T-helper 2 cell treated with Interferon-gamma antibody and Interleukin-4, amounts not matched to agents 5 μg/mL and 100 μg/mL, for 36 hours (primary cell): ENCODE data around the gene AHNAK.

Experiments
- DNase-seq: peaks from one replicate; pipeline ENCODE4 v3.0.0; 2021; ENCODE audit warnings: low spot score
- H3K27ac Mint-ChIP-seq: one replicate; pipeline ENCODE4 v1.8.0; 2021; ENCODE audit warnings: mild to moderate bottlenecking, mixed read lengths
- H3K27me3 Mint-ChIP-seq: one replicate; pipeline ENCODE4 v1.8.0; 2021; ENCODE audit warnings: low read depth, mixed read lengths
- H3K36me3 Mint-ChIP-seq: one replicate; pipeline ENCODE4 v1.8.0; 2021; ENCODE audit warnings: low read depth, mixed read lengths
- H3K4me1 Mint-ChIP-seq: one replicate; pipeline ENCODE4 v1.8.0; 2021; ENCODE audit warnings: low read depth, mixed read lengths
- H3K4me3 Mint-ChIP-seq: one replicate; pipeline ENCODE4 v1.8.0; 2022; ENCODE audit warnings: mild to moderate bottlenecking, moderate library complexity, mixed read lengths
- H3K9me3 Mint-ChIP-seq: one replicate; pipeline ENCODE4 v1.8.0; 2021; ENCODE audit warnings: mixed read lengths

AHNAK gene

GRCh38 chr11:62468577-62468976, 78.0 kb downstream of the AHNAK start:
- H3K4me3 Mint-ChIP-seq, result no peak overlapping the region
- H3K4me1 Mint-ChIP-seq, result peaks cover 6% of the 10 kb centered on the region
- no peaks in the 10 kb centered on the region for H3K9me3 Mint-ChIP-seq
- H3K27ac Mint-ChIP-seq, result peak overlapping the region; percentile 24
- no peaks in the 10 kb centered on the region for H3K36me3 Mint-ChIP-seq
- no peak for DNase-seq
- no peaks in the 10 kb centered on the region for H3K27me3 Mint-ChIP-seq

- no peak overlapping the region for H3K4me3 Mint-ChIP-seq
- peaks cover 6% of the 10 kb centered on the region for H3K4me1 Mint-ChIP-seq
- no peaks in the 10 kb centered on the region for H3K36me3 Mint-ChIP-seq
- H3K9me3 Mint-ChIP-seq, result no peaks in the 10 kb centered on the region
- H3K27me3 Mint-ChIP-seq, result no peaks in the 10 kb centered on the region
- no peak for DNase-seq
- H3K27ac Mint-ChIP-seq, result no peak overlapping the region
Observed at GRCh38 chr11:62466444-62466843, 80.2 kb downstream of the AHNAK start.

GRCh38 chr11:62464655-62465054, 82.0 kb downstream of the AHNAK start:
- H3K27me3 Mint-ChIP-seq, result no peaks in the 10 kb centered on the region
- DNase-seq, result no peak
- no peaks in the 10 kb centered on the region for H3K36me3 Mint-ChIP-seq
- H3K4me3 Mint-ChIP-seq, result no peak overlapping the region
- H3K4me1 Mint-ChIP-seq, result peaks cover 6% of the 10 kb centered on the region
- no peak overlapping the region for H3K27ac Mint-ChIP-seq
- H3K9me3 Mint-ChIP-seq, result no peaks in the 10 kb centered on the region

- no peaks in the 10 kb centered on the region for H3K9me3 Mint-ChIP-seq
- H3K4me3 Mint-ChIP-seq, result no peak overlapping the region
- DNase-seq, result no peak
- H3K27me3 Mint-ChIP-seq, result no peaks in the 10 kb centered on the region
- no peaks in the 10 kb centered on the region for H3K36me3 Mint-ChIP-seq
- peak overlapping the region; percentile 24 for H3K27ac Mint-ChIP-seq
- peaks cover 6% of the 10 kb centered on the region for H3K4me1 Mint-ChIP-seq
Observed at GRCh38 chr11:62463121-62463542, 83.5 kb downstream of the AHNAK start.

- H3K4me3 Mint-ChIP-seq, result no peak overlapping the region
- no peaks in the 10 kb centered on the region for H3K9me3 Mint-ChIP-seq
- no peak for DNase-seq
- peaks cover 6% of the 10 kb centered on the region for H3K4me1 Mint-ChIP-seq
- H3K27me3 Mint-ChIP-seq, result no peaks in the 10 kb centered on the region
- no peak overlapping the region for H3K27ac Mint-ChIP-seq
- no peaks in the 10 kb centered on the region for H3K36me3 Mint-ChIP-seq
Observed at GRCh38 chr11:62462508-62462892, 84.1 kb downstream of the AHNAK start.

- peaks cover 6% of the 10 kb centered on the region for H3K4me1 Mint-ChIP-seq
- no peaks in the 10 kb centered on the region for H3K9me3 Mint-ChIP-seq
- no peak overlapping the region for H3K27ac Mint-ChIP-seq
- DNase-seq, result no peak
- H3K27me3 Mint-ChIP-seq, result no peaks in the 10 kb centered on the region
- no peaks in the 10 kb centered on the region for H3K36me3 Mint-ChIP-seq
- no peak overlapping the region for H3K4me3 Mint-ChIP-seq
Observed at GRCh38 chr11:62461740-62462507, 84.7 kb downstream of the AHNAK start.

- DNase-seq, result no peak
- no peak overlapping the region for H3K4me3 Mint-ChIP-seq
- no peak overlapping the region for H3K27ac Mint-ChIP-seq
- H3K9me3 Mint-ChIP-seq, result no peaks in the 10 kb centered on the region
- peaks cover 6% of the 10 kb centered on the region for H3K4me1 Mint-ChIP-seq
- H3K36me3 Mint-ChIP-seq, result no peaks in the 10 kb centered on the region
- no peaks in the 10 kb centered on the region for H3K27me3 Mint-ChIP-seq
Observed at GRCh38 chr11:62459080-62459479, 87.5 kb downstream of the AHNAK start.

GRCh38 chr11:62458212-62459002, 88.2 kb downstream of the AHNAK start:
- Mint-ChIP-seq H3K4me3 (no peak overlapping the region), H3K9me3 (no peaks in the 10 kb centered on the region), H3K27me3 (no peaks in the 10 kb centered on the region), H3K36me3 (no peaks in the 10 kb centered on the region), H3K4me1 (peaks cover 4% of the 10 kb centered on the region), H3K27ac (no peak overlapping the region)
- no peak for DNase-seq

GRCh38 chr11:62457478-62457877, 89.1 kb downstream of the AHNAK start:
- no peaks in the 10 kb centered on the region for H3K36me3 Mint-ChIP-seq
- H3K9me3 Mint-ChIP-seq, result no peaks in the 10 kb centered on the region
- no peak for DNase-seq
- H3K27ac Mint-ChIP-seq, result no peak overlapping the region
- no peak overlapping the region for H3K4me3 Mint-ChIP-seq
- no peaks in the 10 kb centered on the region for H3K27me3 Mint-ChIP-seq
- peaks cover 2% of the 10 kb centered on the region for H3K4me1 Mint-ChIP-seq

- H3K36me3 Mint-ChIP-seq, result no peaks in the 10 kb centered on the region
- H3K27me3 Mint-ChIP-seq, result no peaks in the 10 kb centered on the region
- no peak for DNase-seq
- no peak overlapping the region for H3K27ac Mint-ChIP-seq
- H3K4me3 Mint-ChIP-seq, result no peak overlapping the region
- H3K9me3 Mint-ChIP-seq, result no peaks in the 10 kb centered on the region
- H3K4me1 Mint-ChIP-seq, result no peaks in the 10 kb centered on the region
Observed at GRCh38 chr11:62456630-62457029, 90.0 kb downstream of the AHNAK start.

GRCh38 chr11:62452839-62453468, 93.7 kb downstream of the AHNAK start:
- no peak for DNase-seq
- Mint-ChIP-seq H3K27me3 (peaks cover 5% of the 10 kb centered on the region), H3K4me1 (no peaks in the 10 kb centered on the region), H3K36me3 (no peaks in the 10 kb centered on the region), H3K9me3 (no peaks in the 10 kb centered on the region), H3K4me3 (no peak overlapping the region), H3K27ac (no peak overlapping the region)

GRCh38 chr11:62452261-62452660, 94.3 kb downstream of the AHNAK start:
- Mint-ChIP-seq H3K9me3 (no peaks in the 10 kb centered on the region), H3K4me3 (no peak overlapping the region), H3K36me3 (no peaks in the 10 kb centered on the region), H3K27me3 (peaks cover 10% of the 10 kb centered on the region), H3K4me1 (no peaks in the 10 kb centered on the region), H3K27ac (no peak overlapping the region)
- no peak for DNase-seq

- Mint-ChIP-seq H3K4me1 (no peaks in the 10 kb centered on the region), H3K27ac (no peak overlapping the region), H3K4me3 (no peak overlapping the region), H3K27me3 (peaks cover 18% of the 10 kb centered on the region), H3K36me3 (no peaks in the 10 kb centered on the region), H3K9me3 (no peaks in the 10 kb centered on the region)
- DNase-seq, result no peak
Observed at GRCh38 chr11:62451241-62451621, 95.4 kb downstream of the AHNAK start.

- Mint-ChIP-seq H3K27ac (no peak overlapping the region), H3K36me3 (no peaks in the 10 kb centered on the region), H3K9me3 (no peaks in the 10 kb centered on the region), H3K4me1 (no peaks in the 10 kb centered on the region), H3K4me3 (no peak overlapping the region), H3K27me3 (peaks cover 21% of the 10 kb centered on the region)
- DNase-seq, result no peak
Observed at GRCh38 chr11:62450543-62451240, 95.9 kb downstream of the AHNAK start.
